Measurements from ENCODE around the gene NUBP2. TPM values are rescaled to one million over a fixed set of nuclear protein-coding genes. Genes with fewer than 3 reads are reported as not detected.

Gene NUBP2
- total RNA-seq, 1 donor from 2014 or later, result 66.1 TPM

DNA sequence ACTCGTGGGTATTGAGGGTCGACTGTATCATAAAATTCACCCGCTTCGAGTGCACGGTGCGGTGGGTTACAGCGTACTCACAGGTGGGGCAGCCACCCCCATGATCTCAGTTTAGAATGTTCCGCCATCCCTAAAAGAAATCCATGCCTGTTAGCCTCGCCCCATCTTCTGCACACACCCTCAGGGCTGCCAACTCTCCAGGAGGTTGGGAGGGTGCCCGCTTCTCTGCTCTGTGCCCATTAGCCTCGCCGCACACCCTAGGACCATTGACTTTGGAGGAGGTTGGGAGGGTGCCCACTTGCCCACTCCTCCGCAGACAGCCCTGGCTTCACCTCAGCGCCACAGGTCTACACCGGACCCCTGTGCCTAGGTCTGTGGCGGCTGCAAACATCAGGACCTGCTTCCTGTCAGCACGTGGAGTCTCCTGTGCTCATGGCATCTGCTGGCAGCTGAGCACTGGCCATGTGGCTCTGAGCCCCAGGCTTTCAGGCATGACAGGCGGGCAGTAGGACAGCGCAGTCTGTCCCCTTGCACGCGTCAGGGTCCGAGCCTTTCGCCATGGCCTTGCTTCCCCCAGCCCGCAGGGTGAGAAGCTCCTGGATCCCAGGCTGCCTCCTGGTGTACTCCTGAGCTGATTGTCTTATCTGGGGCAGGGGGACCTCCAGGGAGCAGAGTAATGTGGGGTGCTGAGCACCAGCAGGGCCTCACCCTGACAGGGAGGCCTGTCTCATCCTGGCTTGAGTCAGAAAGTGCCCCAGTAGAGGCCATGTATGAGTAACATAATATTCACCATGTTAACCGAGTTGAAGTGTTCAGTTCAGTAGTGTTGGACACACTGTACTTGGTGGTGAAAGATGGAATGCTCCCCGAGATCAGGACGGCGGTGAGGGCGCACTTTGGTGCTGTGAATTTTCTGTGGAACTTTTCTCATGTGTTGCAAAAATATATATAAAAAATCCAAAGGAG is 33.3 kb upstream of the NUBP2 start:
- Mint-ChIP-seq H3K4me1 (ENCODE audit: low read depth, unreplicated experiment) (no peaks in the 10 kb centered on the region), H3K9me3 (ENCODE audit: unreplicated experiment) (peaks cover 10% of the 10 kb centered on the region), H3K4me3 (ENCODE audit: unreplicated experiment) (no peak overlapping the region), H3K27me3 (ENCODE audit: unreplicated experiment) (peaks cover 4% of the 10 kb centered on the region), H3K27ac (ENCODE audit: unreplicated experiment) (no peak overlapping the region), H3K36me3 (ENCODE audit: unreplicated experiment) (peaks cover 6% of the 10 kb centered on the region)
- DNase-seq, result no peak
- TF ChIP-seq, protein P1, sequence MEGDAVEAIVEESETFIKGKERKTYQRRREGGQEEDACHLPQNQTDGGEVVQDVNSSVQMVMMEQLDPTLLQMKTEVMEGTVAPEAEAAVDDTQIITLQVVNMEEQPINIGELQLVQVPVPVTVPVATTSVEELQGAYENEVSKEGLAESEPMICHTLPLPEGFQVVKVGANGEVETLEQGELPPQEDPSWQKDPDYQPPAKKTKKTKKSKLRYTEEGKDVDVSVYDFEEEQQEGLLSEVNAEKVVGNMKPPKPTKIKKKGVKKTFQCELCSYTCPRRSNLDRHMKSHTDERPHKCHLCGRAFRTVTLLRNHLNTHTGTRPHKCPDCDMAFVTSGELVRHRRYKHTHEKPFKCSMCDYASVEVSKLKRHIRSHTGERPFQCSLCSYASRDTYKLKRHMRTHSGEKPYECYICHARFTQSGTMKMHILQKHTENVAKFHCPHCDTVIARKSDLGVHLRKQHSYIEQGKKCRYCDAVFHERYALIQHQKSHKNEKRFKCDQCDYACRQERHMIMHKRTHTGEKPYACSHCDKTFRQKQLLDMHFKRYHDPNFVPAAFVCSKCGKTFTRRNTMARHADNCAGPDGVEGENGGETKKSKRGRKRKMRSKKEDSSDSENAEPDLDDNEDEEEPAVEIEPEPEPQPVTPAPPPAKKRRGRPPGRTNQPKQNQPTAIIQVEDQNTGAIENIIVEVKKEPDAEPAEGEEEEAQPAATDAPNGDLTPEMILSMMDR (IDR thresholded peaks at IDR 0.05; ENCODE audit: partially characterized antibody, unreplicated experiment), result no peak

DNA sequence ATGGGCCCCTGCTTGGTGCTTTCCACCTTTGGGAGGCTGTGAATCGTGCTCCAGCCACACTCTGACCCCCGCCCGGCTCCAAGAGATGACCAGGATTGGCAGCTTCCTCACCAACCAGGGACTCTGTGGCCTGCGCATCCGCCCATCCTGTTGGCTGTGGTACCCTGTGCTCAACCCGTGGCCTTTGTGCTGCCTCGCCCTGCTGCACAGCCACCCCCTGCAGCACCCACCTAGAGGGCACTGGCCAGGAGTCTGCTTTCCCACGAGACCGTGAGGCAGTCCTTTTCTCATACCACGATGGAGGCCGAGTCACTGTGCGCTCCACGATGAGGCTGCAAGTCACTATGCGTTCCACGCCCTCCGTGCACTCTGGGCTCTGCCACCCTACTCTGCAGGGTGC is 30.8 kb upstream of the NUBP2 start:
- peak; percentile 11 for DNase-seq
- H3K9me3 Mint-ChIP-seq (ENCODE audit: unreplicated experiment), result peaks cover 12% of the 10 kb centered on the region
- H3K36me3 Mint-ChIP-seq (ENCODE audit: unreplicated experiment), result no peaks in the 10 kb centered on the region
- TF ChIP-seq, protein P1 (IDR thresholded peaks at IDR 0.05; ENCODE audit: partially characterized antibody, unreplicated experiment), result no peak
- no peak overlapping the region for H3K4me3 Mint-ChIP-seq (ENCODE audit: unreplicated experiment)
- no peaks in the 10 kb centered on the region for H3K4me1 Mint-ChIP-seq (ENCODE audit: low read depth, unreplicated experiment)
- peaks cover 9% of the 10 kb centered on the region for H3K27me3 Mint-ChIP-seq (ENCODE audit: unreplicated experiment)
- H3K27ac Mint-ChIP-seq (ENCODE audit: unreplicated experiment), result no peak overlapping the region

DNA sequence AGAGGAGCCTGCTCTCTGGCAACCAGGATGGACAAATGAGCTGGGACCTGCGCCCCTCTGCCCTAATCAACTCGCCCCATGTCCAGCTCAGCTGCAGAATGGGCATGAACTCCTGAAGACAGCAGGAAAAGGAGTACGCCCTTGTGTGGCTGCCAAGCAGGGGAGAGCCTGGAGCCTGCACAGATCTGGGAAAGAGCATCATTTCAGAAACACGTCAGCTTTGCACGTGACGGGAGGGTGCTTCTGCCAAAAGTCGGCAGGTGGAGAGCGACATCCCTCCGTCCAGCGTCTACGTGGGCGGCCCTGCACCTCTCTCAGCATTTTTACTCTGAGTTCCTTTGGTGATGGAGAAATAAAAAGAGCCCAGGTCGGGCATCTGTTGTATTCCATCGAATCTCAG is 29.9 kb upstream of the NUBP2 start:
- no peak overlapping the region for H3K27ac Mint-ChIP-seq (ENCODE audit: unreplicated experiment)
- no peaks in the 10 kb centered on the region for H3K4me1 Mint-ChIP-seq (ENCODE audit: low read depth, unreplicated experiment)
- peaks cover 9% of the 10 kb centered on the region for H3K27me3 Mint-ChIP-seq (ENCODE audit: unreplicated experiment)
- H3K4me3 Mint-ChIP-seq (ENCODE audit: unreplicated experiment), result no peak overlapping the region
- peaks cover 14% of the 10 kb centered on the region for H3K9me3 Mint-ChIP-seq (ENCODE audit: unreplicated experiment)
- TF ChIP-seq, protein P1 (IDR thresholded peaks at IDR 0.05; ENCODE audit: partially characterized antibody, unreplicated experiment), result no peak
- H3K36me3 Mint-ChIP-seq (ENCODE audit: unreplicated experiment), result no peaks in the 10 kb centered on the region
- no peak for DNase-seq

DNA sequence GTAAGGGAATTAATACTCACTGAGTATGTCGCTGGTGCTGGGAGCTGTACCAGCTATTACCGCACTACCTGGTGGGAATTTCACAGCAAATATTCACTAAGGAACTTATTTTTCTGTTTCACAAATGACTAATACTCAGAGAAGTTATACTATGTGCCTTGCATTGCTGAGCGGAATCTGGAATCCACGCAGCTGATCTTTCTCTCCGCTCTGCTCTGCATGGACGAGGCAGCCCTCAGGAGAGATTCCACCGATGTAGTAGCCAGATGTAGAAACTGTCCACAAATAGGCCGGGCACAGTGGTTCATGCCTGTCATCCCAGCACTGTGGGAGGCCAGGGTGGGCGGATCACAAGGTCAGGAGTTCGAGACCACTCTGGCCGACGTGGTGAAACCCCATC is 28.6 kb upstream of the NUBP2 start:
- no peak for DNase-seq
- peaks cover 11% of the 10 kb centered on the region for H3K9me3 Mint-ChIP-seq (ENCODE audit: unreplicated experiment)
- H3K27me3 Mint-ChIP-seq (ENCODE audit: unreplicated experiment), result peaks cover 11% of the 10 kb centered on the region
- H3K36me3 Mint-ChIP-seq (ENCODE audit: unreplicated experiment), result no peaks in the 10 kb centered on the region
- TF ChIP-seq, protein P1 (IDR thresholded peaks at IDR 0.05; ENCODE audit: partially characterized antibody, unreplicated experiment), result no peak
- H3K4me3 Mint-ChIP-seq (ENCODE audit: unreplicated experiment), result no peak overlapping the region
- H3K27ac Mint-ChIP-seq (ENCODE audit: unreplicated experiment), result no peak overlapping the region
- no peaks in the 10 kb centered on the region for H3K4me1 Mint-ChIP-seq (ENCODE audit: low read depth, unreplicated experiment)

Measured in glutamatergic neuron (in vitro differentiated cells).